GM19324 (cell line): ENCODE data around the gene MTA1.

Experiments used
- ATAC-seq: cut with Tn5 transposase; IDR thresholded peaks from one replicate; pipeline ENCODE4 v1.9.1; 2021; ENCODE audit warnings: mild to moderate bottlenecking, moderate library complexity; ENCODE audit not compliant: unreplicated experiment, low FRiP score

MTA1 gene

GRCh38 chr14:105503935-105504692 lies 84.5 kb downstream of the MTA1 start:
- no peak for ATAC-seq

DNA sequence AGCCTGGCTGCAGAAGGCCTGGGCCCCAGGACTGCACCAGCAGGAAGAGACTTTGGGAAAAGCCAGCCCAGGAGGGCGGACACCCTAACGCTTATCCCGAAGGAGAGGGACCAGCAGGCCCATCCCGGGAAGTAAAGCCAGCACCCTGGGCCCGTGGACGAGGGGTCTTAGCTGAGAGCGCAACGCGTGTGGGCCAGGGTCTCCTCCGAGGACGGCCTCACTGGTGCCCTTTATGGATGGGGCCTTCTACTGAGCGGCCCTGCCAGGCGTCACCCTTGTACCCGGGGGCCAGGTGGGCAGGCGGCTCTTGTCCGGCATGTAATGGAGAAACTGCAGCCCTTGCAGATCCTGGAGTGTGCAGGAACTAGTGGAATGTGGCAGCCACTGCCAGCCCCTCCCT lies 85.5 kb downstream of the MTA1 start:
- no peak for ATAC-seq

DNA sequence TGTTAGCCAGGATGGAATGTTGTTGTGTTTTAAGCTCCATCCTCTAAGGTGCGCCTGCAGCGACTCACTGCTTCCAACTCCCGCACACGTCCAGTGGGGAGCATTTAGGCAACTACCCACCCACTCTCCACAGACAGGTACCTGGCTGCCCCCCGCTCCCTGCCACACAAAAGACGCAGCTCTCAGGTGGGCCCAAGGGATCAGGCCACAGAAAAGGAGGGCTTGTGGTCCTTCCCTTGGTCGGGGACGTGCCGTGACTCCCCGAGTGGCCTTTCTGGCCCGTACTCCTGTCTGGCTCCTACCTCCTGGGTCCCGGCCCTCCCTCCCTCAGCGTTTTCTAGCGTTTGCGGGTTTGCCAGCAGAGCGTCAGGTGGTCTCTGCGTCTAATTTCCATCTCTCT lies 87.6 kb downstream of the MTA1 start:
- no peak for ATAC-seq

DNA sequence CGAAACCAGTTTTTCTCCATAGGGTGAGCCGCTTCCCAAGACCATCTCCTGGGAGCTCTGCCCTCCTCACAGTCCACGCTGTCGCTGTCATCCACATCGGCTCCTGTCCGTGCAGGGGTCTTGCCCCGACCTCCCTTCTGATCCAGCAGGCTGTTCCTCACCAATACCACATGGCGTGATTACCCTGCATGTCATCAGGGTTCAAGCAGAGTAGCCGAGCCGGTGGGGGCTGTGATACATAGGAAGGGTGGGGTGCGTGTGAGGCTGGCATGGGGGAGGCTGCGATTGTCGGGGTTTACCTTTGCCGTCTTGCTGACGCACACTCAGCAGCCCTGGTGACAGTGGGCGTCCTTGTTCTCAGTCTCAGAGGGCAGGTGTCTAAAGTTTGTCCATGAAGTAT lies 88.4 kb downstream of the MTA1 start:
- ATAC-seq, result no peak

- ATAC-seq, result no peak
Observed at GRCh38 chr14:105508601-105509000, 89.0 kb downstream of the MTA1 start.

GRCh38 chr14:105517096-105517495 lies 97.5 kb downstream of the MTA1 start:
- no peak for ATAC-seq

DNA sequence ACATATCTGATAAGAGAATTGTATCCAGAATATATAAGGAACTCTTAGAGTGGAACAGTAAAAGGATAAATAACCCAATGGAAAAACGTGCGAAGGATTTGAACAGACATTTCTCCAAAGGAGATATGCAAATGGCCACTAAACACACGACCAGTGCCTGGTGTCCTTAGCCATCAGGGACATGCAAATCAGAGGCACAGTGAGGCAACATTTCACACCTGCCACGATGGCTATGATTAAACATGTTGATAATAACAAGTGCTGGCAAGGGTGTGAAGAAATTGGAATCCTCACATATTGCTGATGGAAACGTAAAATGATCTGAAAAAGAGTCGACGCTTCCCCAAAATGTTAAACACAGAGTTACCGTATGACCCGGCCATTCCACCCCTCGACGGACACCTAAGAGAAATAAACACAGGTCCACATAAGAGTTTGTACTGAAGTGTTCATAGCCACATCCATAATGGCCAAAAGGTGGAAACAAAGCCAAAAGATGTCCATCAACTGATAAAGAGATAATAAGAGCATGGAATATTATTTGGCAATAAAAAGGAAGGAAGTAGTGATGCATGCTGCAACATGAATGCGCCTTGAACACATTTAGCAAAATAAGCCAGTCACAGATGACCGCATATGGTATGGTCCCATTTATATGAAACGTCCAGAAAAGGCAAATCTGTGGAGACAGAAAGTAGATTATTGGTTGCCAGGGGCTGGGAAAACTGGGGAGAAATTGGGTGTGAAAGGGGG lies 100.5 kb downstream of the MTA1 start:
- ATAC-seq, result no peak
